Tibial nerve (tissue), 4 donors: Measurements from ENCODE around the gene RPS6KA3. TPM values are rescaled to one million over a fixed set of nuclear protein-coding genes. Genes with fewer than 3 reads are reported as not detected.

Source experiments
- DNase-seq, 2 donors: peaks; one replicate each; pipeline ENCODE4 v3.0.0-alpha.2; 2019; ENCODE audit warnings: low spot score in 2 of 2
- H3K27ac ChIP-seq, 4 donors: fragments of 200-600 bp; sonication (generic) in 3 of 4; one replicate each; pipeline ENCODE4 v1.5.1; 2017 to 2019; ENCODE audit warnings: mild to moderate bottlenecking in 1 of 4
- H3K27me3 ChIP-seq, 2 donors: fragments of 200-600 bp; sonication (generic) in 1 of 2; one replicate each; pipeline versions ENCODE4 v1.5.1 to v1.6.0; 2017 to 2019
- H3K36me3 ChIP-seq, 3 donors: fragments of 200-600 bp; sonication (generic); one replicate each; pipeline ENCODE4 v1.5.1; 2018 to 2019
- H3K4me1 ChIP-seq, 4 donors: fragments of 200-600 bp; sonication (generic) in 3 of 4; one replicate each; pipeline ENCODE4 v1.5.1; 2017 to 2019
- H3K4me3 ChIP-seq, 4 donors: fragments of 200-600 bp; sonication (generic) in 3 of 4; one replicate each; pipeline ENCODE4 v1.5.1; 2017 to 2019; ENCODE audit warnings: mild to moderate bottlenecking in 1 of 4, moderate library complexity in 1 of 4
- H3K9me3 ChIP-seq, 4 donors: fragments of 200-600 bp; sonication (generic) in 3 of 4; one replicate each; pipeline ENCODE4 v1.5.1; 2017 to 2019
- EP300 ChIP-seq, 2 donors: sonication (generic); formaldehyde crosslinking; IDR thresholded peaks; one replicate each; pipeline ENCODE4 v1.6.1; 2017; ENCODE audit warnings: antibody characterized with exemption in 2 of 2, mild to moderate bottlenecking in 1 of 2
- POLR2A ChIP-seq, 2 donors: fragments of 450-650 bp; IDR thresholded peaks; one replicate each; pipeline ENCODE4 v1.6.1; 2017; ENCODE audit warnings: antibody characterized with exemption in 2 of 2, mild to moderate bottlenecking in 2 of 2, moderate library complexity in 2 of 2
- WGBS, 2 donors: methylation state at CpG; one replicate each; pipeline ENCODE4 v1.1.5; 2018; 5-methylcytosine and 5-hydroxymethylcytosine counted together
- total RNA-seq, 4 donors: library from RNA; depleted of rRNA; stranded (reverse); fragments of >200 nt; gene quantifications; one replicate each; pipeline ENCODE4 v1.1.0, GENCODE V29; 2016
- TF ChIP-seq, protein P1 (sequence below), 5 experiments: fragments of 200-600 bp in 3 of 5; fragments of 450-650 bp in 2 of 5; sonication (generic) in 3 of 5; IDR thresholded peaks; one replicate each; pipeline ENCODE4 v1.5.1; 2016 to 2019; ENCODE audit warnings: antibody characterized with exemption in 5 of 5, mild to moderate bottlenecking in 3 of 5, moderate library complexity in 2 of 5

Gene RPS6KA3
- total RNA-seq, 4 donors from 2014 or later = 22.0 to 33.9 (median 32.6) TPM

DNA sequence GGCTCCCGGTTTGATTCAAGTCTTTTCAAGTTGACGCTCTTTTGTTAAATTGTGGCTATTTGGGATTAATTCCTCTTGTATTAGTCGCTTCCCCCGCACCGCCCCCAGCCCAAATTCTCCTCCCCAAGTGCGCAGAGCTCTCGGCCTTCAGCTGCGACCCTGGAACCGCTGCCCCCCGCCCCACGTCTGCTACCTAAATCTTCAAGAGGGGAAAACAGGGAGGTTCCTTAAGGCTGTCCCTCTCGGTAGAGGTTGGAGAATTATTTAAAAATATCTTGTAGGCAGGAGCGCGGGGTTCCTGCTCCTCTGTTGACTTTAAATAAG is 860 bp upstream of the RPS6KA3 start:
- WGBS, 2 donors = 5 to 37% methylated on average over 9 to 14 of the region's 14 CpGs
- Histone ChIP-seq H3K27ac (peak overlapping the region; percentile 65 to 93 (median 86)), H3K27me3 (peaks cover 0 to 7% of the 10 kb centered on the region in 2 donors), H3K4me3 (peak overlapping the region; percentile 29 to 74 (median 46)), H3K9me3 (no peaks in the 10 kb centered on the region), H3K4me1 (peaks cover 0 to 21% (median 4%) of the 10 kb centered on the region in 4 donors), H3K36me3 (no peaks in the 10 kb centered on the region)
- DNase-seq = no peak
- no peak for TF ChIP-seq EP300 (IDR thresholded peaks at IDR 0.05)
- TF ChIP-seq POLR2A (IDR thresholded peaks at IDR 0.05) = no peak
- TF ChIP-seq, protein P1, sequence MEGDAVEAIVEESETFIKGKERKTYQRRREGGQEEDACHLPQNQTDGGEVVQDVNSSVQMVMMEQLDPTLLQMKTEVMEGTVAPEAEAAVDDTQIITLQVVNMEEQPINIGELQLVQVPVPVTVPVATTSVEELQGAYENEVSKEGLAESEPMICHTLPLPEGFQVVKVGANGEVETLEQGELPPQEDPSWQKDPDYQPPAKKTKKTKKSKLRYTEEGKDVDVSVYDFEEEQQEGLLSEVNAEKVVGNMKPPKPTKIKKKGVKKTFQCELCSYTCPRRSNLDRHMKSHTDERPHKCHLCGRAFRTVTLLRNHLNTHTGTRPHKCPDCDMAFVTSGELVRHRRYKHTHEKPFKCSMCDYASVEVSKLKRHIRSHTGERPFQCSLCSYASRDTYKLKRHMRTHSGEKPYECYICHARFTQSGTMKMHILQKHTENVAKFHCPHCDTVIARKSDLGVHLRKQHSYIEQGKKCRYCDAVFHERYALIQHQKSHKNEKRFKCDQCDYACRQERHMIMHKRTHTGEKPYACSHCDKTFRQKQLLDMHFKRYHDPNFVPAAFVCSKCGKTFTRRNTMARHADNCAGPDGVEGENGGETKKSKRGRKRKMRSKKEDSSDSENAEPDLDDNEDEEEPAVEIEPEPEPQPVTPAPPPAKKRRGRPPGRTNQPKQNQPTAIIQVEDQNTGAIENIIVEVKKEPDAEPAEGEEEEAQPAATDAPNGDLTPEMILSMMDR (IDR thresholded peaks at IDR 0.05) = no peak

DNA sequence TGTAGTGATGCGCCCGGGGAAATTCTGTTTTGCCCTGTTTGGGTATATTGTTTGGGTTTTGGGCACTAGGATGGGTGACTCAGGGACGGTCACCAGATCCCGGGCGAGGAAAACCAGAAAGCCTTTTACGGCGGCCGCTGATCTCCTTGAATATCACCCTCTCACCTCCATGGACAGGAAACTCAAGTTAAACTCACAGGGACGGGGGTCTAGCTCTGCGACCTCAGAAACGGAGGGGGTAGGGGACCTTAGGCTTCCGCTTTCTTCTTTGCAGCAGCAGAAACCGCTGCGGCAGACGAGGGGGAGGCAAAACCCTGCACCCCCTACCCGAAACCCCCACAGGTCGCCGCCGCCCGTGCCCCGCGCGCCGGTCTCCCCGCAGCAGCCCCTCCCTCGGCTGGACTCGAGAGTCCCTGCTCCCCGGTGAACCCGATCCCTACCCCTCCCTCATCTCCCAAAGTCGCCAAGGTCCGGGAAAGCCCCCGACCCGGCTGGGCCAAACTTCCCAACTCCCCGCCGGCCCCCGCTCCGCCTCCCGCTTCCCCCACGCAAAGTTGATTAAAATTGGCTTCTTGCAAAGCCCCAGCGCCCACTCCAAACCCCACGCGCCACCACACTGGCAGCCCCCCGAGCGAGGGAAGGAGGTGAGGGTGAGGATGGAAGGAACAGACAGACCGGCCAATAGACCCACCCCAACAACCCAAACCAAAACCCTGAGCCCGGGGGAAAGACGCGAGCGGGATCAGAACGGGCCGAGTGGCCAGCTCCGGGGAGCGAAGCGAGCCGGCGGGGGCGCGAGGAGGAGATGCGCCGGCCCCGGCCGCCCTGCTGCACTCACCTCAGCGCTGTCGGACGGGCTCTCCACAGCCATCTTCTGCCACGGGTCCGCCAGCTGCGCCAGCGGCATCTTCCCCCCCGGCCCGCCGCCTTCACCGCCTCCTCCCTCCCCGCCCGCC is 705 bp downstream of the RPS6KA3 start:
- no peaks in the 10 kb centered on the region for H3K36me3 ChIP-seq
- H3K27ac ChIP-seq = peak overlapping the region; percentile 4 to 93 (median 88)
- peaks cover 0 to 21% (median 4%) of the 10 kb centered on the region in 4 donors for H3K4me1 ChIP-seq
- H3K4me3 ChIP-seq = peak overlapping the region; percentile 37 to 74 (median 50)
- TF ChIP-seq EP300 (IDR thresholded peaks at IDR 0.05) = no peak
- no peaks in the 10 kb centered on the region for H3K9me3 ChIP-seq
- H3K27me3 ChIP-seq = peaks cover 0 to 7% of the 10 kb centered on the region in 2 donors
- peak in 1 of 2 donors; percentile 4 for DNase-seq
- 40% methylated on average over 49 of the region's 75 CpGs; no CpG with 5 or more reads in 1 of the 2 donors for WGBS, 2 donors

DNA sequence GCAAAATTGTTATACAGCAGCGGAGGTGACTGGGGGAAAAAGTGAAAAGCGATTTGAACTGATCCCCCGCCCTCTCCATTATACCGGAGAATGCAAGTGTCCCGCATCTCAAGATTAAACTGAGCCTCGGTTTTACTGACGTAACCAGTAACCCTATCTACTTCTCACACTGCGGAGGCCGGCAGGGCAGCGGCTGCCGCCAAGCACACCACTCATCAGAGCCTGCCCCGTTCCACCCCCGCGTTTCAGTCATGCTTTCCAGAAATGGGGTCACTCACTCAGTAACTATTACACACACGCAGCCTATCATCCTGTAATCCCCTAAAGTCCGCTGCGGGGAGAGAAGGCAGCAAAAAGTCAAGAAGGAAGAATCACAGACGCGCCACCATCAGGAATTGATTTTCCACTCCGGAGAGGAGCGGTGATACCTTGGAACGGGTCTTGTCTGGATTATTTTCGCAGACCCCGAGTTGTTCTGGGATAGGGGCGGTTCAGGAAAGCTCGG is 1.4 kb downstream of the RPS6KA3 start:
- H3K36me3 ChIP-seq = no peaks in the 10 kb centered on the region
- peaks cover 0 to 7% of the 10 kb centered on the region in 2 donors for H3K27me3 ChIP-seq
- H3K27ac ChIP-seq = peak overlapping the region; percentile 4 to 93 (median 88)
- peaks cover 0 to 21% (median 4%) of the 10 kb centered on the region in 4 donors for H3K4me1 ChIP-seq
- WGBS, 2 donors = 2 to 36% methylated on average over 16 to 26 of the region's 26 CpGs
- TF ChIP-seq POLR2A (IDR thresholded peaks at IDR 0.05) = peak in 1 of 2 donors; percentile 31
- TF ChIP-seq, protein P1 (IDR thresholded peaks at IDR 0.05) = no peak
- peak in 1 of 2 donors; percentile 58 for TF ChIP-seq EP300 (IDR thresholded peaks at IDR 0.05)
- H3K4me3 ChIP-seq = peak overlapping the region; percentile 37 to 74 (median 50)
- no peaks in the 10 kb centered on the region for H3K9me3 ChIP-seq
- peak; percentile 17 to 33 for DNase-seq

DNA sequence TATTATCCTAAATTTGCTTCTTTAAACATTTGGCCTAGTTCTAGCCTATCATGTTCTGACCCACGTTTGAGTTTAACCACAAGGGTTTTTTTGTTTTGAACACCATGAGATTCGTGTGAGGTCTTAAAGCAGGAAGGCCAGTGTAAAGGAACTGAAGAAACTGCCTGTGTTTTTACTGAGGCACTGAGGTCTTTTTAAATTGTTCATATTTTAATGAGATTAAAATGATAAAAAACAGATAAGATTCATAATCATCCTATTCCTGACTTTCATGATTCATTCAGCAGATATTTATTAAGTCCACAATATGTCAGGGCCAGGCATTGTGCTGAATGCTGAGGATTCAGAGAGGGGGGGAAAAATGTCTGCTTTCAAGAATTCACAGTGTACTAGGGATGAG is 3.2 kb downstream of the RPS6KA3 start:
- no peak for TF ChIP-seq POLR2A (IDR thresholded peaks at IDR 0.05)
- TF ChIP-seq EP300 (IDR thresholded peaks at IDR 0.05) = no peak
- TF ChIP-seq, protein P1 (IDR thresholded peaks at IDR 0.05) = no peak
- DNase-seq = no peak
- WGBS, 2 donors = 6% methylated on average over 2 of the region's 2 CpGs
- H3K9me3 ChIP-seq = no peaks in the 10 kb centered on the region
- H3K4me3 ChIP-seq = no peak overlapping the region
- H3K27me3 ChIP-seq = peaks cover 0 to 7% of the 10 kb centered on the region in 2 donors
- H3K27ac ChIP-seq = peak overlapping the region in 3 of 4 donors; percentile 18 to 20 (median 19)
- no peaks in the 10 kb centered on the region for H3K36me3 ChIP-seq
- peaks cover 0 to 20% (median 4%) of the 10 kb centered on the region in 4 donors for H3K4me1 ChIP-seq

DNA sequence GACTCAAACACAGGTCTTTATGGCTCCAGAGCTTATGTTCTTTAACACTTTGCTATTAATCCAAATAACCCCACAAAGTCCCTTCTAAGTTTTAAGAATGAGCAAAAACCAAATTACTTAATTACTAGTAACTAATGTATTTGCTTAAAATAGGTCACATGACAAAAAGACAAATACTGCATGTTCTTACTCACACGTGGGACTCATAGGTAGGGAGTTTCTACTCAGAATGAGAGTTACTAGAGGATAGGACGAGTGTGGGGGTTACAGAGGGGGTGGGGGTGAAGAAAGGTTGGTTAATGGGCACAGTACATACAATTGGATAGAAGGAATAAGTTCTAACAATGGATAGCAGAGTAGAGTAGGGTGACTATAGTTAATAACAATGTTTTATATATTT is 5.8 kb downstream of the RPS6KA3 start:
- H3K4me3 ChIP-seq = no peak overlapping the region
- DNase-seq = no peak
- peaks cover 0 to 18% (median 4%) of the 10 kb centered on the region in 4 donors for H3K4me1 ChIP-seq
- no peaks in the 10 kb centered on the region for H3K36me3 ChIP-seq
- no peak for TF ChIP-seq POLR2A (IDR thresholded peaks at IDR 0.05)
- no peak for TF ChIP-seq EP300 (IDR thresholded peaks at IDR 0.05)
- TF ChIP-seq, protein P1 (IDR thresholded peaks at IDR 0.05) = no peak
- no peak overlapping the region for H3K27ac ChIP-seq
- no peaks in the 10 kb centered on the region for H3K9me3 ChIP-seq
- peaks cover 0 to 4% of the 10 kb centered on the region in 2 donors for H3K27me3 ChIP-seq
- WGBS, 2 donors = 37 to 88% methylated on average over 2 of the region's 2 CpGs
